Activated CD8-positive, alpha-beta T cell treated with anti-CD3 and anti-CD28 coated beads for 36 hours (primary cell): Measurements from ENCODE around the gene PRRX2. TPM values are rescaled to one million over a fixed set of nuclear protein-coding genes. Genes with fewer than 3 reads are reported as not detected.
"Not testable (repeated sequence)": the region's sequence is repeated elsewhere in the genome, so short reads cannot be mapped to it uniquely, and the experiment has no call there.

Source experiments
- ATAC-seq: fragments of 200-7000 bp; cut with Tn5 transposase; one replicate; pipeline ENCODE4 v1.10.0; 2021; ENCODE audit warnings: mild to moderate bottlenecking, moderate library complexity
- CTCF ChIA-PET: fragments of 350-600 bp; sonication (Branson Sonifier 250); formaldehyde crosslinking; loops from one replicate; lab custom pipeline; 2021; ENCODE audit warnings: antibody characterized with exemption; lab: Charles Lee
- POLR2A ChIA-PET: fragments of 350-600 bp; sonication (Branson Sonifier 250); formaldehyde crosslinking; loops from one replicate; lab custom pipeline; 2021; ENCODE audit warnings: antibody characterized with exemption; lab: Charles Lee
- DNase-seq: peaks from one replicate; pipeline ENCODE4 v3.0.0-alpha.2; 2020
- H3K27ac Mint-ChIP-seq: one replicate; pipeline ENCODE4 v1.8.0; 2021; ENCODE audit warnings: mild to moderate bottlenecking, mixed read lengths
- H3K27me3 Mint-ChIP-seq: one replicate; pipeline ENCODE4 v1.8.0; 2021; ENCODE audit warnings: mixed read lengths
- H3K36me3 Mint-ChIP-seq: one replicate; pipeline ENCODE4 v1.8.0; 2021; ENCODE audit warnings: low read depth, mixed read lengths
- H3K4me1 Mint-ChIP-seq: one replicate; pipeline ENCODE4 v1.8.0; 2021; ENCODE audit warnings: low read depth, mixed read lengths
- H3K4me3 Mint-ChIP-seq: one replicate; pipeline ENCODE4 v1.8.0; 2021; ENCODE audit warnings: mild to moderate bottlenecking, moderate library complexity, mixed read lengths
- H3K9me3 Mint-ChIP-seq: one replicate; pipeline ENCODE4 v1.8.0; 2021; ENCODE audit warnings: mixed read lengths
- intact Hi-C: fragments of 100-400 bp; cut with micrococcal nuclease; formaldehyde crosslinking; loops from one replicate; pipeline ENCODE4 v1.10.0; 2022
- total RNA-seq, 2 experiments: library from RNA; stranded (reverse); gene quantifications; one replicate each; pipeline ENCODE4 v1.2.3, GENCODE V29; 2021
- TF ChIP-seq, protein P1 (sequence below): fragments of 200-600 bp; IDR thresholded peaks from one replicate; pipeline ENCODE4 v1.8.0; 2022; ENCODE audit warnings: antibody characterized with exemption, mild to moderate bottlenecking

Gene PRRX2
- total RNA-seq, 2 experiments from 2014 or later = 0.85 to 1.2 TPM

DNA sequence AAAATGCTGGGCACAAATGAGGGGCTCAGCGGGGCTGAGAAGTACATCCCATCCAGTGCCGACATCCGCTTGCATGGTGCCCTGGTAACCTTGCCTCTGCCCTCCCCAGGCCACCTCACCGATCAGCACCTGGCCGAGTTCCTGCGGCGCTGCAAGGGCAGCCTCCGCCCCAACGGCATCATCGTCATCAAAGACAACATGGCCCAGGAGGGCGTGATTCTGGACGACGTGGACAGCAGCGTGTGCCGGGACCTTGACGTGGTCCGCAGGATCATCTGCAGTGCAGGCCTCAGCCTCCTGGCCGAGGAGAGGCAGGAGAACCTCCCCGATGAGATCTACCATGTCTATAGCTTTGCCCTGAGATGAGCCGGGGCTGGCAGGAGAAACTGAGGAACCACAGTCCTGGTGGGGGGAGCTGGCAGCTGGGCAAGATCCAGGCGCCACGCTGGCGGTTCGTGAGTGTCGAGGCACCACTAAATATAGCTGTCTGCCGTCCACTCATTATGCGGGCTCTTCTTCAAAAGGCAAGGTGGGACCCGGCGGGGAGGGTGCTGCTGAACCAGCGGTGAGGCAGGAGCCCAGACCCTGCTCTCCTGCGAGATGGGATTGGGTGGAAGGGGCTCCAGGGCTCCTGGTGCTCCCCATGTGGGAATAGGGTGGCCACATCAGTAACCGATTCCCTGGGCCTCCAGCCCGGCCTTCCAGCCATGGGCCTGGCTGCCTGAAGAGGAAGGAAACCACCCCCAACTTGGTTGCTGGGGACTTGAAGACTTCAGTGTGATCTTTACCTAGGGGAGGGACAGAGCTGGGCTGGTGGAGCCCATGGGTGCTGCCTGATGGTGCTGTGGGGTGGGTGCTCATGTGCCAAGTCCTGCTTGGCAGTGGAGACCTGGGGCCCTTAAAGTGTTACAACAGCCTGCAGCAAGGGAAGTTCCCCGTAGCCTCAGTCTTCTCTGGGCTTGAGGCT, 30.1 kb upstream of the PRRX2 start:
- TF ChIP-seq, protein P1, sequence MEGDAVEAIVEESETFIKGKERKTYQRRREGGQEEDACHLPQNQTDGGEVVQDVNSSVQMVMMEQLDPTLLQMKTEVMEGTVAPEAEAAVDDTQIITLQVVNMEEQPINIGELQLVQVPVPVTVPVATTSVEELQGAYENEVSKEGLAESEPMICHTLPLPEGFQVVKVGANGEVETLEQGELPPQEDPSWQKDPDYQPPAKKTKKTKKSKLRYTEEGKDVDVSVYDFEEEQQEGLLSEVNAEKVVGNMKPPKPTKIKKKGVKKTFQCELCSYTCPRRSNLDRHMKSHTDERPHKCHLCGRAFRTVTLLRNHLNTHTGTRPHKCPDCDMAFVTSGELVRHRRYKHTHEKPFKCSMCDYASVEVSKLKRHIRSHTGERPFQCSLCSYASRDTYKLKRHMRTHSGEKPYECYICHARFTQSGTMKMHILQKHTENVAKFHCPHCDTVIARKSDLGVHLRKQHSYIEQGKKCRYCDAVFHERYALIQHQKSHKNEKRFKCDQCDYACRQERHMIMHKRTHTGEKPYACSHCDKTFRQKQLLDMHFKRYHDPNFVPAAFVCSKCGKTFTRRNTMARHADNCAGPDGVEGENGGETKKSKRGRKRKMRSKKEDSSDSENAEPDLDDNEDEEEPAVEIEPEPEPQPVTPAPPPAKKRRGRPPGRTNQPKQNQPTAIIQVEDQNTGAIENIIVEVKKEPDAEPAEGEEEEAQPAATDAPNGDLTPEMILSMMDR = no peak
- no peaks in the 10 kb centered on the region for H3K9me3 Mint-ChIP-seq
- ATAC-seq (no peak), DNase-seq (no peak)
- H3K27me3 Mint-ChIP-seq = no peaks in the 10 kb centered on the region
- intact Hi-C loops = no loop called here
- H3K27ac Mint-ChIP-seq = no peak overlapping the region
- ChIA-PET POLR2A (no interaction called here), CTCF (interaction anchor here (1.8 kb wide), 1 partner anchor 91 kb away, joined by 4 read pairs; no protein-coding TSS in a partner anchor)
- no peak overlapping the region for H3K4me3 Mint-ChIP-seq
- H3K36me3 Mint-ChIP-seq = peaks cover 34% of the 10 kb centered on the region
- H3K4me1 Mint-ChIP-seq = peaks cover 22% of the 10 kb centered on the region

DNA sequence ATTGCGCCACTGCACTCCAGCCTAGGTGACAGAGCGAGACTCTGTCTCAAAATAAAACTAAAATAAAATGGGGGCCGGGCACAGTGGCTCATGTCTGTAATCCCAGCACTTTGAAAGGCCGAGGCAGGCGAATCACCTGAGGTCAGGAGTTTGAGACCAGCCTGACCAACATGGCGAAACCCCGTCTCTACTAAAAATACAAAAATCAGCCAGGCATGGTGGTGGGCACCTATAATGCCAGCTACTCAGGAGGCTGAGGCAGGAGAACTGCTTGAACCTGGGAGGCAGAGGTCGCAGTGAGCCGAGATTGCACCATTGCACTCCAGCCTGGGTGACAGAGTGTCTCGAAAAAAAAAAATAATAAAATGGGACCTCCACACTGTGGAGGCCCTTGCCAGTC, 29.1 kb upstream of the PRRX2 start:
- H3K27me3 Mint-ChIP-seq, H3K27ac Mint-ChIP-seq, H3K9me3 Mint-ChIP-seq, ATAC-seq, DNase-seq, intact Hi-C loops, H3K4me3 Mint-ChIP-seq: not testable (repeated sequence)
- CTCF ChIA-PET = interaction anchor here (2.0 kb wide), 1 partner anchor 11 kb away, joined by 10 read pairs; the partner anchor contains the start of gene NTMT1
- Mint-ChIP-seq H3K36me3 (peaks cover 36% of the 10 kb centered on the region), H3K4me1 (peaks cover 24% of the 10 kb centered on the region)
- POLR2A ChIA-PET = interaction anchor here (1.4 to 2.3 kb wide), 2 partner anchors 7 to 10 kb away, joined by 4 to 8 read pairs; partner anchors contain the start of gene NTMT1

DNA sequence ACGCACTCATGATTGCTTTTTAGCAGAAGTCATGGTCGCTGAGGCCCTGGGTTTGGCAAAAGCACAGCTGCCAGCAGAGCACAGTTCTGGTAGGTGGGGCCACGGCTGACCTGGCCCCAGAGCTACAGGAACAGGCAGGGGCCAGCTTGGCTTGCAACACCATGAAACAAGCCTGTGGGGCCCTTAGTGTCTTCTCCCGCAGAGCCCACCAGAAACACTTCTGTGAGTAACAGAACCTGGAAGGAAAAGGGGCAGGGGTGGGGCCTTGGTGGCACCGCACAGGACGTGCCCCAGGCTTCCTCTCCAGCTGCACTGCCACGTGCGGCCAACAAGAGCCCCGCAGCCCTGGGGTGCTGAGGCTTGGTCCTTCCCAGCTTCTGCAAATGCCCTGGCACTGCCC, 28.3 kb upstream of the PRRX2 start:
- DNase-seq = no peak
- POLR2A ChIA-PET = interaction anchor here (1.2 to 2.3 kb wide), 3 partner anchors 8 to 11 kb away, joined by 4 to 8 read pairs (median 7); partner anchors contain the start of gene NTMT1
- Mint-ChIP-seq H3K36me3 (peaks cover 32% of the 10 kb centered on the region), H3K9me3 (no peaks in the 10 kb centered on the region), H3K27ac (peak overlapping the region; percentile 36), H3K4me3 (no peak overlapping the region), H3K27me3 (no peaks in the 10 kb centered on the region), H3K4me1 (peaks cover 19% of the 10 kb centered on the region)
- CTCF ChIA-PET = interaction anchor here (0.8 to 2.0 kb wide), 3 partner anchors 12 to 463 kb away, joined by 3 to 10 read pairs (median 4); partner anchors contain the start of gene NTMT1
- intact Hi-C loops = no loop called here
- TF ChIP-seq, protein P1 = no peak
- no peak for ATAC-seq

DNA sequence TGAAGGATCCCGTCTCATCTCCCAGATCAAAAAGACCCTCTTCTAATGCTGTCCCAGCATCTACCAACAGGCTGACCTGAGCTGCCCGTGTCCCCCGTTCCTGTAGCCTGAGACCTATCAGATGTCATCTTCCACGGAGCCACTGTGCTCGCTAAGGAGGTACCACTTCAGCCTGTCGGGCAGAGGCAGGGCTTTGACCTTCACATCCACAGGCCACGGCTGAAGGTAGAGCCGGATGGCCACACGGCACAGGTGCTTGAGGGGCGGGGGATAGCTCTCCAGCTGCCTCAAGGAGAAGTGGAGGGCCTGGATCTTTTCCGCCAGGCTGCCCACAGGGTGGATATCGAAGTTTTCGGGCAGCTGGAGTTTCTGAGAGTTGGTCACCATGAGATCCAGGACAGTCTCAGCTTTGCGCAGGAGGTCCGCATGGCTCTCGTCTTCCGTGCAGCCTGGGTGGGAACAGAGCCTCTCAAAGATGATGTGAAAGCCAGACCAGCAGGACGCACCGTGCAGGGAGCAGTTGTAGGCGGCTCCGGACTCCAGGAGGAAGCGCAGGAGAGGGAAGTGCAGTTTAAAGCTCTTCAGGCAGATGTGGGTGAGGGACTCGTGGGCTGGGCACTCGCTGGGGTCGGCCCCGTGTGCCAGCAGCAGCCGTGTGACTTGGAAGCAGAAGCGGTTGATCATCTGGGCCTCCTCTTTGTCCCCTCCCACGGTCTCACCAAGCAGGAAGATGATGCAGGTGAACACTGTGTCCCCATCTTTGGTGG, 27.6 kb upstream of the PRRX2 start:
- DNase-seq (no peak), ATAC-seq (no peak)
- H3K27ac Mint-ChIP-seq = peak overlapping the region; percentile 36
- peaks cover 16% of the 10 kb centered on the region for H3K4me1 Mint-ChIP-seq
- intact Hi-C loops = no loop called here
- TF ChIP-seq, protein P1 = no peak
- peaks cover 26% of the 10 kb centered on the region for H3K36me3 Mint-ChIP-seq
- POLR2A ChIA-PET = interaction anchor here (0.6 to 2.3 kb wide), 5 partner anchors 9 to 214 kb away, joined by 3 to 8 read pairs (median 7); partner anchors contain the start of gene NTMT1
- no peaks in the 10 kb centered on the region for H3K9me3 Mint-ChIP-seq
- no peak overlapping the region for H3K4me3 Mint-ChIP-seq
- CTCF ChIA-PET = interaction anchor here (1.2 to 2.6 kb wide), 3 partner anchors 12 to 153 kb away, joined by 4 to 11 read pairs (median 10); partner anchors contain the start of gene NTMT1
- no peaks in the 10 kb centered on the region for H3K27me3 Mint-ChIP-seq
